NCI-H2227 (cell line): ENCODE data around the gene RNF13.
A peak's percentile ranks its signal among the peaks of the same experiment; 100 is the strongest.
"Not testable (repeated sequence)": the region's sequence is repeated elsewhere in the genome, so short reads cannot be mapped to it uniquely, and the experiment has no call there.

Experiments
- DNase-seq: peaks from one replicate; lab custom pipeline; 2025; ENCODE audit not compliant: unreplicated experiment; lab: John Stamatoyannopoulos, UW

RNF13 gene

GRCh38 chr3:149949181-149949580 is 136.2 kb downstream of the RNF13 start:
- no peak for DNase-seq

- DNase-seq = no peak
Measured at GRCh38 chr3:149954812-149955211, 141.8 kb downstream of the RNF13 start.

- DNase-seq = no peak
Measured at GRCh38 chr3:149955449-149955848, 142.4 kb downstream of the RNF13 start.

- no peak for DNase-seq
Measured at GRCh38 chr3:149957361-149958125, 144.5 kb downstream of the RNF13 start.

GRCh38 chr3:149958171-149958796 is 145.3 kb downstream of the RNF13 start:
- DNase-seq = no peak

- no peak for DNase-seq
Measured at GRCh38 chr3:149959443-149959842, 146.4 kb downstream of the RNF13 start.

- DNase-seq = no peak
Measured at GRCh38 chr3:149963485-149963884, 150.5 kb downstream of the RNF13 start.

- DNase-seq = no peak
Measured at GRCh38 chr3:149964291-149964690, 151.3 kb downstream of the RNF13 start.

GRCh38 chr3:149965278-149965677 is 152.3 kb downstream of the RNF13 start:
- no peak for DNase-seq

GRCh38 chr3:149967086-149967685 is 154.2 kb downstream of the RNF13 start:
- peak; percentile 59 for DNase-seq

- peak; percentile 11 for DNase-seq
Measured at GRCh38 chr3:149968216-149968615, 155.2 kb downstream of the RNF13 start.

GRCh38 chr3:149969110-149969939 is 156.3 kb downstream of the RNF13 start:
- peak; percentile 67 for DNase-seq

- peak; percentile 79 for DNase-seq
Measured at GRCh38 chr3:149969940-149970715, 157.1 kb downstream of the RNF13 start.

GRCh38 chr3:149970716-149971402 is 157.8 kb downstream of the RNF13 start, which contains the start of gene PFN2:
TSS of gene PFN2 (minus strand) at chr3:149970895. CDS start at chr3:149970856, 39 bp downstream.
- peak; percentile 87 for DNase-seq

GRCh38 chr3:149971403-149972075 is 158.5 kb downstream of the RNF13 start:
- peak; percentile 82 for DNase-seq

GRCh38 chr3:149975919-149976318 is 162.9 kb downstream of the RNF13 start:
- no peak for DNase-seq

GRCh38 chr3:149977386-149977785 is 164.4 kb downstream of the RNF13 start:
- DNase-seq = no peak

- DNase-seq = not testable (repeated sequence)
Measured at GRCh38 chr3:149981979-149982378, 169.0 kb downstream of the RNF13 start.

GRCh38 chr3:149983053-149983452 is 170.0 kb downstream of the RNF13 start:
- DNase-seq = not testable (repeated sequence)
